Kidney (tissue), 14 donors: Measurements from ENCODE around the gene FRMD1. TPM values are rescaled to one million over a fixed set of nuclear protein-coding genes. Genes with fewer than 3 reads are reported as not detected.

Experiments used
- DNase-seq, 5 donors: peaks; one replicate each; pipeline ENCODE4 v3.0.0-alpha.2; 2013 to 2020
- FAIRE-seq: peaks from 2 replicates; lab custom pipeline; 2012; peaks lifted over from hg19 to GRCh38; lab: Jason Lieb, UNC
- H3K27ac ChIP-seq, 2 donors: one replicate each; pipeline ENCODE4 v1.7.0; 2013; ENCODE audit warnings: low read depth in 2 of 2, low read length in 2 of 2, inconsistent platforms in 1 of 2
- H3K27me3 ChIP-seq: one replicate; pipeline ENCODE4 v1.7.1; 2013; ENCODE audit warnings: low read length, inconsistent platforms; ENCODE audit not compliant: control insufficient read depth, insufficient read depth
- H3K36me3 ChIP-seq, 3 donors: one replicate each; pipeline versions ENCODE4 v1.7.0 to v1.7.1; 2013; ENCODE audit warnings: low read length in 3 of 3, control low read depth in 1 of 3, inconsistent platforms in 1 of 3; ENCODE audit not compliant: insufficient read depth in 3 of 3, control insufficient read depth in 2 of 3
- H3K4me1 ChIP-seq, 3 donors: one replicate each; pipeline versions ENCODE4 v1.7.0 to v1.7.1; 2013; ENCODE audit warnings: low read length in 3 of 3, inconsistent platforms in 1 of 3, low read depth in 1 of 3; ENCODE audit not compliant: control insufficient read depth in 2 of 3, insufficient read depth in 2 of 3
- H3K4me3 ChIP-seq, 3 donors: one replicate each; pipeline versions ENCODE4 v1.7.0 to v1.8.1; 2013; ENCODE audit warnings: low read length in 3 of 3, control low read depth in 1 of 3, inconsistent platforms in 1 of 3
- H3K9ac ChIP-seq, 3 donors: one replicate each; pipeline versions ENCODE4 v1.7.0 to v1.7.1; 2013; ENCODE audit warnings: low read length in 3 of 3, control low read depth in 1 of 3, inconsistent platforms in 1 of 3
- H3K9me3 ChIP-seq, 3 donors: one replicate each; pipeline versions ENCODE4 v1.7.0 to v1.7.1; 2013; ENCODE audit warnings: low read length in 3 of 3, control low read depth in 1 of 3, inconsistent platforms in 1 of 3; ENCODE audit not compliant: control insufficient read depth in 2 of 3, insufficient read depth in 1 of 3
- CTCF ChIP-seq: IDR thresholded peaks from 3 replicates; pipeline ENCODE4 v1.5.1; 2012; ENCODE audit warnings: mild to moderate bottlenecking, moderate library complexity, borderline replicate concordance; ENCODE audit not compliant: insufficient read depth; ENCODE audit errors: extremely low read depth
- intact Hi-C: fragments of 100-400 bp; cut with DNase I; formaldehyde crosslinking; loops from one replicate; pipeline ENCODE4 v1.11.1; 2022
- polyA plus RNA-seq: library from polyadenylated mRNA; stranded (reverse); fragments of 350-450 nt; fragmentation: Illumina TruSeq; extraction: RNeasy Lipid Tissue Mini Kit (QIAGEN cat#74804); gene quantifications from one replicate; pipeline ENCODE4 v1.2.3, GENCODE V29; 2014; ENCODE audit warnings: low read depth, low replicate concordance; ENCODE audit not compliant: insufficient read depth
- total RNA-seq: library from RNA; stranded (reverse); fragmentation: NEBNext Ultra II Directional; extraction: Animal tissue kit (Norgen Biotek cat#: 25700); gene quantifications from one replicate; pipeline ENCODE4 v1.2.1, GENCODE V29; 2021
- donor health status: control.
- donor health status: control.
- donor health status: control.
- donor health status: control.
- donor health status: control.
- donor health status: DM: yes; HTN: yes; CAD: no.
- donor health status: Normal renal cell carcinoma (clear cell type).

Gene FRMD1
- total and polyA plus RNA-seq, 2 donors from 2014 or later, result 1.1 to 7.5 TPM

GRCh38 chr6:168035098-168035660 lies 43.8 kb downstream of the FRMD1 start:
- H3K4me3 ChIP-seq, result peak overlapping the region; percentile 40 to 64 (median 45)
- peaks cover 0 to 10% (median 0%) of the 10 kb centered on the region in 3 donors for H3K9me3 ChIP-seq
- no peaks in the 10 kb centered on the region for H3K36me3 ChIP-seq
- peaks cover 0 to 12% (median 8%) of the 10 kb centered on the region in 3 donors for H3K4me1 ChIP-seq
- FAIRE-seq (no peak), DNase-seq (peak; percentile 84 to 95 (median 89))
- H3K27ac ChIP-seq, result peak overlapping the region; percentile 61 to 65
- H3K27me3 ChIP-seq, result no peaks in the 10 kb centered on the region
- peak overlapping the region in 2 of 3 donors; percentile 40 to 42 for H3K9ac ChIP-seq
- intact Hi-C loops, result no loop called here
- no peak for TF ChIP-seq CTCF

DNA sequence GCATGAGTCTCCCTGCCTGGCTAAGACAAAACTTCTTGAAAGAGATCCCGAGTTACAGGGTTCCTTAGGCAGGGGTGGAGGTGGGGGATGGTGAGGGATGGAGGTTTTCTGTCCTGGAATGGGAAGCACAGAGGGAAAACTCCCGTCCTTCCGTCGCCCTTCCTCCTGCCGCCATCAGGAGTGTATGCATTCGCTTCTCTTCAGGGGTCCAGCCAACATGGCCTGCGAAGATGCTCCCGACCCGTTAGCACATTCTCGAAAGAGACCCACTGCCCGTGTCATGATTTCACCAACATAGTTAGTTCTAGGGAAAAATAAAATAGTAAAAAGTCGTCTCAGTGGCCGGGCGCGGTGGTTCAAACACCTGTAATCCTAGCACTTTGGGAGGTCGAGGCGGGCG lies 44.5 kb downstream of the FRMD1 start:
- Histone ChIP-seq H3K9me3 (peaks cover 0 to 4% (median 0%) of the 10 kb centered on the region in 3 donors), H3K27me3 (no peaks in the 10 kb centered on the region), H3K4me3 (no peak overlapping the region), H3K4me1 (peaks cover 0 to 14% (median 8%) of the 10 kb centered on the region in 3 donors), H3K27ac (peak overlapping the region in 1 of 2 donors; percentile 41), H3K36me3 (no peaks in the 10 kb centered on the region), H3K9ac (no peak overlapping the region)
- no peak for TF ChIP-seq CTCF
- peak in 2 of 5 donors; percentile 7 to 48 for DNase-seq
- FAIRE-seq, result no peak
- intact Hi-C loops, result no loop called here

- H3K27ac ChIP-seq, result no peak overlapping the region
- H3K4me3 ChIP-seq, result no peak overlapping the region
- no peak for FAIRE-seq
- H3K4me1 ChIP-seq, result peaks cover 0 to 14% (median 8%) of the 10 kb centered on the region in 3 donors
- H3K36me3 ChIP-seq, result no peaks in the 10 kb centered on the region
- no peaks in the 10 kb centered on the region for H3K9me3 ChIP-seq
- no peak for TF ChIP-seq CTCF
- peak in 1 of 5 donors; percentile 30 for DNase-seq
- no peak overlapping the region for H3K9ac ChIP-seq
- intact Hi-C loops, result no loop called here
- H3K27me3 ChIP-seq, result no peaks in the 10 kb centered on the region
Measured at GRCh38 chr6:168033791-168034190, 45.2 kb downstream of the FRMD1 start.
